HepG2 (cell line): ENCODE results near the gene RAD9A. TPM values are rescaled to one million over a fixed set of nuclear protein-coding genes. Genes with fewer than 3 reads are reported as not detected.
A peak's percentile ranks its signal among the peaks of the same experiment; 100 is the strongest.

Experiments used
- CCDC6 ChIP-seq: sonication (generic); formaldehyde crosslinking; IDR thresholded peaks from 2 replicates; pipeline ENCODE4 v1.8.1; 2022; ENCODE audit warnings: mild to moderate bottlenecking, missing genetic modification reagents, moderate library complexity
- CEBPG ChIP-seq: IDR thresholded peaks from 2 replicates; pipeline ENCODE4 v1.6.1; 2016
- FOXK1 ChIP-seq: sonication (generic); formaldehyde crosslinking; IDR thresholded peaks from 2 replicates; pipeline ENCODE4 v1.4.0; 2020; ENCODE audit warnings: low read depth, missing genetic modification reagents, borderline replicate concordance
- HMG20A ChIP-seq: IDR thresholded peaks from 2 replicates; pipeline ENCODE4 v1.6.1; 2016; ENCODE audit warnings: borderline replicate concordance
- HOXA3 ChIP-seq: sonication (generic); formaldehyde crosslinking; IDR thresholded peaks from 2 replicates; pipeline ENCODE4 v1.5.0; 2020; ENCODE audit warnings: missing genetic modification reagents
- IRF2 ChIP-seq: IDR thresholded peaks from 2 replicates; pipeline ENCODE4 v1.6.1; 2018; ENCODE audit warnings: missing genetic modification reagents, missing compliant biosample characterization
- KDM1A ChIP-seq: IDR thresholded peaks from 2 replicates; pipeline ENCODE4 v1.6.1; 2016; ENCODE audit warnings: missing compliant biosample characterization
- LBX2 ChIP-seq: sonication (generic); formaldehyde crosslinking; IDR thresholded peaks from 2 replicates; pipeline ENCODE4 v1.5.0; 2020; ENCODE audit warnings: missing genetic modification reagents, mild to moderate bottlenecking, borderline replicate concordance
- NFYC ChIP-seq: IDR thresholded peaks from 2 replicates; pipeline ENCODE4 v1.6.1; 2016; ENCODE audit warnings: missing genetic modification reagents, missing compliant biosample characterization
- SNAPC2 ChIP-seq: sonication (generic); formaldehyde crosslinking; IDR thresholded peaks from 2 replicates; pipeline ENCODE4 v1.8.1; 2022; ENCODE audit warnings: mild to moderate bottlenecking, missing genetic modification reagents
- SP4 ChIP-seq: sonication (generic); formaldehyde crosslinking; IDR thresholded peaks from 2 replicates; pipeline ENCODE4 v1.8.1; 2023; ENCODE audit warnings: mild to moderate bottlenecking, missing genetic modification reagents
- YEATS4 ChIP-seq: sonication (generic); formaldehyde crosslinking; IDR thresholded peaks from 2 replicates; pipeline ENCODE4 v1.4.0; 2020; ENCODE audit warnings: missing genetic modification reagents, borderline replicate concordance
- ZNF10 ChIP-seq: sonication (generic); formaldehyde crosslinking; IDR thresholded peaks from 2 replicates; pipeline ENCODE4 v1.4.0; 2020; ENCODE audit warnings: mild to moderate bottlenecking, low read depth, missing genetic modification reagents, borderline replicate concordance
- ZNF264 ChIP-seq: sonication (generic); formaldehyde crosslinking; IDR thresholded peaks from 2 replicates; pipeline ENCODE4 v1.4.0; 2020; ENCODE audit warnings: missing genetic modification reagents
- ZNF3 ChIP-seq: IDR thresholded peaks from 2 replicates; pipeline ENCODE4 v1.7.0; 2017; ENCODE audit warnings: inconsistent platforms
- ZNF350 ChIP-seq: sonication (generic); formaldehyde crosslinking; IDR thresholded peaks from 2 replicates; pipeline ENCODE4 v1.4.0; 2020; ENCODE audit warnings: mild to moderate bottlenecking, low read depth, missing genetic modification reagents, borderline replicate concordance
- ZNF501 ChIP-seq: sonication (generic); formaldehyde crosslinking; IDR thresholded peaks from 2 replicates; pipeline ENCODE4 v1.5.1; 2020; ENCODE audit warnings: mild to moderate bottlenecking, moderate library complexity, missing genetic modification reagents
- ZSCAN5A ChIP-seq: sonication (generic); formaldehyde crosslinking; IDR thresholded peaks from 2 replicates; pipeline ENCODE4 v1.8.0; 2022; ENCODE audit warnings: mild to moderate bottlenecking, missing genetic modification reagents, borderline replicate concordance
- polyA plus RNA-seq, 8 experiments: library from polyadenylated mRNA; depleted of rRNA in 3 of 8; stranded (reverse) in 7 of 8; unstranded in 1 of 8; fragments of >200 nt; fragmentation: Illumina TruSeq in 4 of 8; extraction: Trizol in 4 of 8; gene quantifications; 2 replicates each; pipeline versions ENCODE4 v1.2.1 to v1.2.3, GENCODE V29; 2011 to 2016; ENCODE audit warnings: low read depth in 4 of 8, missing spikeins in 1 of 8, mixed read lengths in 1 of 8; ENCODE audit not compliant: insufficient read depth in 1 of 8
- total RNA-seq, 5 experiments: library from RNA; depleted of rRNA; stranded (reverse); fragments of >200 nt; fragmentation: Illumina TruSeq; extraction: Trizol; gene quantifications; 2 replicates each; pipeline ENCODE4 v1.2.3, GENCODE V29; 2016; ENCODE audit warnings: low read depth in 1 of 5
- TF ChIP-seq, protein P1 (sequence below): sonication (generic); formaldehyde crosslinking; IDR thresholded peaks from 2 replicates; pipeline ENCODE4 v1.4.0; 2020; ENCODE audit warnings: missing genetic modification reagents
- TF ChIP-seq, protein P2 (sequence below): sonication (generic); formaldehyde crosslinking; IDR thresholded peaks from 2 replicates; pipeline ENCODE4 v1.4.0; 2020; ENCODE audit warnings: mild to moderate bottlenecking, missing genetic modification reagents, borderline replicate concordance

The RAD9A gene
- total and polyA plus RNA-seq, 2 of the 13 experiments (the other 11 are each of a cell fraction or from before 2014, with no cell fraction given) = 10.1 to 15.7 TPM

DNA sequence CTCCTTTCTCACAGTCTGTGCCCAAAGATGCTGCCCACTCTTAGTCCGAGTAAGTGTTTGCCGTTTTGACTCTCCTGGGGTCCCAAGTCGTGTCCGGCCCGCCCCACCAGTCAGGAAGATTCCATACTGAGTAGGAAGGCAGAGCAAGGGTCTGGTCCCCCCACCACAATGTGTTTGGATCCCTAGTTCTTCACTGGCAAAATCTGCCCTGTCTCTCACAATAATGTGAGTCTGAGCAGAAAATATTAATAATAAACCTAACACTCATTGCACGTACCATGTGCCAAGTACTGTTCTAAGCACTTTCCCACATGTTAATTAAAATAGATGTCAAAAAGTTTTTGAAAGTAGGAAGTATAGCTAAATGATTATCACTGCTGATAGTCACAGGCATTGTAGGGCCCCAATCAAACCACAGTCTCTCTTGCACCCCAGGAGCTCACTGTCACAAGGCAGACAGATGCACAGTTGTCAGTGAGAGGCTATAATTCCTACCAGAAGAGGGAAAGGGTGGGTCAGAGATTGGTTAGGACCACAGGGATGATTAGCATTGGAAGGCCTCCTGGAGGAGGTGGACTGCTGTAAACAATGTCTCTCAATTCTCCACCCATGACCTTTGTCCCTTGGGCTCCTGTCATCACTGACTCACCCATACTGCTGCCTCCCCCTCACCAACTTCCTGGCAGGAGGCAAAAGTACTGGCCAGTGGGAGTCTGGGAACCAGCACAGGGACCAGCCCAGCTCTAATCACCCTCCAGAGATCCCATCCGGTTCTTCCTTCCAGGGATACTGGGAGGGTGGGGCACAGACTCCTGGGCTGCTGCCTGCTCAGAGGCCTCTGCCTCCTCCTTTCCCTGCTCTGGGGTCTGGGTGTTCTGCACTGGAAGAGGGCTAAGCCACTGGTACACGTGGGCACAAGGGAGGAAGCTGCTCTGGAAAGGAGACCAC is 37.4 kb upstream of the RAD9A start (continued):
- TF ChIP-seq, protein P1, sequence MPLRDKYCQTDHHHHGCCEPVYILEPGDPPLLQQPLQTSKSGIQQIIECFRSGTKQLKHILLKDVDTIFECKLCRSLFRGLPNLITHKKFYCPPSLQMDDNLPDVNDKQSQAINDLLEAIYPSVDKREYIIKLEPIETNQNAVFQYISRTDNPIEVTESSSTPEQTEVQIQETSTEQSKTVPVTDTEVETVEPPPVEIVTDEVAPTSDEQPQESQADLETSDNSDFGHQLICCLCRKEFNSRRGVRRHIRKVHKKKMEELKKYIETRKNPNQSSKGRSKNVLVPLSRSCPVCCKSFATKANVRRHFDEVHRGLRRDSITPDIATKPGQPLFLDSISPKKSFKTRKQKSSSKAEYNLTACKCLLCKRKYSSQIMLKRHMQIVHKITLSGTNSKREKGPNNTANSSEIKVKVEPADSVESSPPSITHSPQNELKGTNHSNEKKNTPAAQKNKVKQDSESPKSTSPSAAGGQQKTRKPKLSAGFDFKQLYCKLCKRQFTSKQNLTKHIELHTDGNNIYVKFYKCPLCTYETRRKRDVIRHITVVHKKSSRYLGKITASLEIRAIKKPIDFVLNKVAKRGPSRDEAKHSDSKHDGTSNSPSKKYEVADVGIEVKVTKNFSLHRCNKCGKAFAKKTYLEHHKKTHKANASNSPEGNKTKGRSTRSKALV = no peak
- TF ChIP-seq, protein P2, sequence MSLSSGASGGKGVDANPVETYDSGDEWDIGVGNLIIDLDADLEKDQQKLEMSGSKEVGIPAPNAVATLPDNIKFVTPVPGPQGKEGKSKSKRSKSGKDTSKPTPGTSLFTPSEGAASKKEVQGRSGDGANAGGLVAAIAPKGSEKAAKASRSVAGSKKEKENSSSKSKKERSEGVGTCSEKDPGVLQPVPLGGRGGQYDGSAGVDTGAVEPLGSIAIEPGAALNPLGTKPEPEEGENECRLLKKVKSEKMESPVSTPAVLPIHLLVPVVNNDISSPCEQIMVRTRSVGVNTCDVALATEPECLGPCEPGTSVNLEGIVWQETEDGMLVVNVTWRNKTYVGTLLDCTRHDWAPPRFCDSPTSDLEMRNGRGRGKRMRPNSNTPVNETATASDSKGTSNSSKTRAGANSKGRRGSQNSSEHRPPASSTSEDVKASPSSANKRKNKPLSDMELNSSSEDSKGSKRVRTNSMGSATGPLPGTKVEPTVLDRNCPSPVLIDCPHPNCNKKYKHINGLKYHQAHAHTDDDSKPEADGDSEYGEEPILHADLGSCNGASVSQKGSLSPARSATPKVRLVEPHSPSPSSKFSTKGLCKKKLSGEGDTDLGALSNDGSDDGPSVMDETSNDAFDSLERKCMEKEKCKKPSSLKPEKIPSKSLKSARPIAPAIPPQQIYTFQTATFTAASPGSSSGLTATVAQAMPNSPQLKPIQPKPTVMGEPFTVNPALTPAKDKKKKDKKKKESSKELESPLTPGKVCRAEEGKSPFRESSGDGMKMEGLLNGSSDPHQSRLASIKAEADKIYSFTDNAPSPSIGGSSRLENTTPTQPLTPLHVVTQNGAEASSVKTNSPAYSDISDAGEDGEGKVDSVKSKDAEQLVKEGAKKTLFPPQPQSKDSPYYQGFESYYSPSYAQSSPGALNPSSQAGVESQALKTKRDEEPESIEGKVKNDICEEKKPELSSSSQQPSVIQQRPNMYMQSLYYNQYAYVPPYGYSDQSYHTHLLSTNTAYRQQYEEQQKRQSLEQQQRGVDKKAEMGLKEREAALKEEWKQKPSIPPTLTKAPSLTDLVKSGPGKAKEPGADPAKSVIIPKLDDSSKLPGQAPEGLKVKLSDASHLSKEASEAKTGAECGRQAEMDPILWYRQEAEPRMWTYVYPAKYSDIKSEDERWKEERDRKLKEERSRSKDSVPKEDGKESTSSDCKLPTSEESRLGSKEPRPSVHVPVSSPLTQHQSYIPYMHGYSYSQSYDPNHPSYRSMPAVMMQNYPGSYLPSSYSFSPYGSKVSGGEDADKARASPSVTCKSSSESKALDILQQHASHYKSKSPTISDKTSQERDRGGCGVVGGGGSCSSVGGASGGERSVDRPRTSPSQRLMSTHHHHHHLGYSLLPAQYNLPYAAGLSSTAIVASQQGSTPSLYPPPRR = peak; percentile 21; the same call in 1 of the 2 replicates
- TF ChIP-seq ZNF10 (CRISPR knock-in tag) (no peak), ZSCAN5A (no peak), HOXA3 (CRISPR knock-in tag) (peak; percentile 49; the same call in 1 of the 2 replicates), CEBPG (CRISPR knock-in tag) (peak; percentile 31; the same call in 1 of the 2 replicates), HMG20A (CRISPR knock-in tag) (peak; percentile 70; the same call in 1 of the 2 replicates), ZNF501 (CRISPR knock-in tag) (peak; percentile 25; the same call in 1 of the 2 replicates), YEATS4 (CRISPR knock-in tag) (peak; percentile 36; the same call in 1 of the 2 replicates), ZNF350 (CRISPR knock-in tag) (peak; percentile 58; the same call in 1 of the 2 replicates), KDM1A (CRISPR knock-in tag) (peak; percentile 67; the same call in 1 of the 2 replicates), ZNF3 (CRISPR knock-in tag) (peak; percentile 93), ZNF264 (CRISPR knock-in tag) (peak; percentile 14; the same call in 1 of the 2 replicates), IRF2 (CRISPR knock-in tag) (peak; percentile 68), NFYC (CRISPR knock-in tag) (peak; percentile 63; the same call in 1 of the 2 replicates), SP4 (CRISPR knock-in tag) (peak; percentile 46), FOXK1 (CRISPR knock-in tag) (peak; percentile 82; the same call in 1 of the 2 replicates), SNAPC2 (0 out of 2 replicates have a peak, but pooled peaks have one; percentile 57), CCDC6 (0 out of 2 replicates have a peak, but pooled peaks have one; percentile 53), LBX2 (peak; percentile 70; the same call in 1 of the 2 replicates)
